Measurements from ENCODE around the gene LRRC1.

LRRC1 gene

DNA sequence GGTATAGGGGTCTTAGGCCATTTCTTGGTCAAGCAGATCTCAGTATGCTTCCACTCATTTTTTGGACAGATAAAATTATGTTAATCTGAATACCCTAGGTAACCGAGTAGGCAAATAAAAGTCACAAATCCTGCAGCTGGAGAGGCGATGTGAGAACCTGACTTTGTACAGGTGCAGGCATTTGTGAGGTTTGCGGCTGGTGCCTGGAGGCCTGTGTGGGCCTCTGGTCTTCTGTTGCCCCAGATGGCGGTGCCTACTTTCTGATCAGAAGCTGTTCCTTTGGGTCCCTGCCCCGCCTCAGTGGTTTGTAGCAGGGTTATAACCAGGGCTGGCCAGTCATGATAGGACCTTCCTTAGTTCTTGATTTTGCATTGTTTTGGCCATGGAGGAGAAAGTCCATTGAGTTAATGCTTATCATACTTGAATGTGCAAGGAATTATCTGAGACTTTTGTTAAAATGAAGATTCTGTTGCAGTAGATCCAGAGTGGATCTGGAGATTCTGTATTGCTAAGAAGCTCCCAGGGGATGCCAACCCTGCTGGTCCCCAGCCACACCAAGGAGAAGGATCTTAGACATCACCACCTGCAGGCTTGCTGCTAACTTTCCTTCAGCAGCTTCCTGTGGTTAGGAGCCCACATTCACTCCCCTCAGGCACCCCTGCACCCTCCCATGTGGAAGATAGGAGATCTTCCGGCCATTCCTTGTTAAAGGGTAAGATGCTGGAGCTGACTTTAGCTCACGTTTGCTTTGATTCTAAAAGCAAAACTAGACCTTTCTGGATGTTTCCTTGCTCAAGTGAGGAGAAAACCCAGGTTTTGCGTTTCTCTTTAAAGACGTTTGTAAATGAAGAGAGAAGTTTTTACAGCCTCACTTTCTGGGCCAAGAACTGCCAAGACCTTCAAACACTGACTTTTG lies 50.7 kb downstream of the LRRC1 start:
- ATAC-seq (ENCODE audit: low read depth) (no peak), DNase-seq (ENCODE audit: low spot score) (no peak)
- Histone ChIP-seq H3K36me3 (ENCODE audit: low read depth) (peaks cover 3% of the 10 kb centered on the region; the same call in 1 of the 2 replicates), H3K9me3 (ENCODE audit: severe bottlenecking) (no peaks in the 10 kb centered on the region), H3K4me1 (ENCODE audit: insufficient read depth, poor library complexity, severe bottlenecking) (no peaks in the 10 kb centered on the region), H3K27ac (ENCODE audit: poor library complexity, severe bottlenecking) (no peak overlapping the region), H3K27me3 (ENCODE audit: insufficient read depth, poor library complexity, severe bottlenecking) (no peaks in the 10 kb centered on the region), H3K4me3 (ENCODE audit: severe bottlenecking) (no peak overlapping the region)
- TF ChIP-seq, protein P1, sequence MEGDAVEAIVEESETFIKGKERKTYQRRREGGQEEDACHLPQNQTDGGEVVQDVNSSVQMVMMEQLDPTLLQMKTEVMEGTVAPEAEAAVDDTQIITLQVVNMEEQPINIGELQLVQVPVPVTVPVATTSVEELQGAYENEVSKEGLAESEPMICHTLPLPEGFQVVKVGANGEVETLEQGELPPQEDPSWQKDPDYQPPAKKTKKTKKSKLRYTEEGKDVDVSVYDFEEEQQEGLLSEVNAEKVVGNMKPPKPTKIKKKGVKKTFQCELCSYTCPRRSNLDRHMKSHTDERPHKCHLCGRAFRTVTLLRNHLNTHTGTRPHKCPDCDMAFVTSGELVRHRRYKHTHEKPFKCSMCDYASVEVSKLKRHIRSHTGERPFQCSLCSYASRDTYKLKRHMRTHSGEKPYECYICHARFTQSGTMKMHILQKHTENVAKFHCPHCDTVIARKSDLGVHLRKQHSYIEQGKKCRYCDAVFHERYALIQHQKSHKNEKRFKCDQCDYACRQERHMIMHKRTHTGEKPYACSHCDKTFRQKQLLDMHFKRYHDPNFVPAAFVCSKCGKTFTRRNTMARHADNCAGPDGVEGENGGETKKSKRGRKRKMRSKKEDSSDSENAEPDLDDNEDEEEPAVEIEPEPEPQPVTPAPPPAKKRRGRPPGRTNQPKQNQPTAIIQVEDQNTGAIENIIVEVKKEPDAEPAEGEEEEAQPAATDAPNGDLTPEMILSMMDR (IDR thresholded peaks at IDR 0.05; ENCODE audit: poor library complexity, severe bottlenecking): no peak

DNA sequence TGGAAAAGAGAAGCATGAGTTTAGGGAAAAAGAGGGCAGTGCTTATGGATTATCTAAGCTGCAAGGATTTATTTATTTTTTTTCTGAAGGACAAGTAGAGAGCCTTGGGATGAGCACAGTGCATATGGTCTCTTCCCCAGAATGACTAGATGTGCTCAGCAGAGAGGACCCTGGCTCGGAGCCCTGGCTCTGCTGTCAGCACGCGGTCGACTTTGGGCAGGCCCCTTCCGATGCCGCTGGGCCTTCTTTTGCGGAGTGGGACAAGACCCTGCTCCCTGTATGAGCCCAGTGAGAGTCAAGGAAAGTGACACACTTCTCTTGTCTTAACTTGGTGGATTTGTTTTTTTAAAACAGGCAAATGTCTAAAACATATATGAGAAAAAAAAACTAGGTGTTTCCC lies 51.4 kb downstream of the LRRC1 start:
- H3K27me3 ChIP-seq (ENCODE audit: insufficient read depth, poor library complexity, severe bottlenecking): no peaks in the 10 kb centered on the region
- DNase-seq (ENCODE audit: low spot score): no peak
- no peak overlapping the region for H3K27ac ChIP-seq (ENCODE audit: poor library complexity, severe bottlenecking)
- H3K9me3 ChIP-seq (ENCODE audit: severe bottlenecking): no peaks in the 10 kb centered on the region
- no peak overlapping the region for H3K4me3 ChIP-seq (ENCODE audit: severe bottlenecking)
- H3K36me3 ChIP-seq (ENCODE audit: low read depth): peaks cover 3% of the 10 kb centered on the region; the same call in 1 of the 2 replicates
- H3K4me1 ChIP-seq (ENCODE audit: insufficient read depth, poor library complexity, severe bottlenecking): no peaks in the 10 kb centered on the region
- ATAC-seq (ENCODE audit: low read depth): no peak
- TF ChIP-seq, protein P1 (IDR thresholded peaks at IDR 0.05; ENCODE audit: poor library complexity, severe bottlenecking): no peak

DNA sequence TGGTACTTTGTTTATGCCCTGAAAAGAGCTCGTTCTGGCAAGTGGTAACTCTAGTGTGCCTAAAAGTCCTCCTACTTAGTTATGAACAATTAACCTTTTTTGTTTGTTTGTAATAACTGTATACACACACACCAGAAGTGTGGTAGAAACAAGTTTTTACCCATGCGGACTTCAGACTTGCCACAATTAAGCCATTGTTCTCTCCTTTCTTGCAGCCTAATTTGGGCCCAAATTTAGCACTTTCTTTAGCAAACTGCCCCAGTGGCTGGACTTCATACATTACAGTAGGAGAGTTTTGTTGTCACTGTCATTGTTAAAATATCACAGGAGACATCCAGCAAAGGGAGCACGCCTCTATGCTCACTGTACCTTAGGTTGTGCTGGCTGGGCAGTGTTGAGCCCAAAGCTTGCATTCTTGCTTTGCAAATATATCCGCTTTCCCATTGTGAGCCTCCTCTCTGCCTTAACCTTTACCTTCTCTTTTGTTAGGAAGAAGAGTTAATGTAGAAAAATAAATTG lies 53.0 kb downstream of the LRRC1 start:
- H3K36me3 ChIP-seq (ENCODE audit: low read depth): no peaks in the 10 kb centered on the region
- no peaks in the 10 kb centered on the region for H3K27me3 ChIP-seq (ENCODE audit: insufficient read depth, poor library complexity, severe bottlenecking)
- no peak overlapping the region for H3K4me3 ChIP-seq (ENCODE audit: severe bottlenecking)
- DNase-seq (ENCODE audit: low spot score) (no peak), ATAC-seq (ENCODE audit: low read depth) (no peak)
- H3K4me1 ChIP-seq (ENCODE audit: insufficient read depth, poor library complexity, severe bottlenecking): no peaks in the 10 kb centered on the region
- no peaks in the 10 kb centered on the region for H3K9me3 ChIP-seq (ENCODE audit: severe bottlenecking)
- TF ChIP-seq, protein P1 (IDR thresholded peaks at IDR 0.05; ENCODE audit: poor library complexity, severe bottlenecking): no peak
- no peak overlapping the region for H3K27ac ChIP-seq (ENCODE audit: poor library complexity, severe bottlenecking)

DNA sequence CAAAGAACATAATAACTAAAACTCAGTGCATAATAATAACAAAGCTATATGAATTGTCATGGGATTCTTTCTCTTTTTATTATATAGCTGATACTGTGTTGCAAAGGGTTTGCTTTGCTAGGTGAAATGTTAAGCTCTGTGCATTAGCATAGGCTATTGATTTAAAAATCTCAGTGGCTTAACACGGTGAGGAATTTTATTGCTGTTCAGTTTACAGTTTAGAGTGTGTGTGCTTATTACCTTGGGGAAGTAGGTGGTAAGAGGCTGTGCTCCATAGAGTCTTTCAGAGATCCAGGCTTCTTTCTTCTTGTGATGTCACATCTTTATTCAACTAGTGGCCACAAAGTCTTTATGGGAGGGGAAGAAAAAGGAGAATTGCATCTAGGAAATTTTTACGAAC lies 55.7 kb downstream of the LRRC1 start:
- Histone ChIP-seq H3K4me3 (ENCODE audit: severe bottlenecking) (no peak overlapping the region), H3K4me1 (ENCODE audit: insufficient read depth, poor library complexity, severe bottlenecking) (peaks cover 5% of the 10 kb centered on the region), H3K27me3 (ENCODE audit: insufficient read depth, poor library complexity, severe bottlenecking) (no peaks in the 10 kb centered on the region), H3K27ac (ENCODE audit: poor library complexity, severe bottlenecking) (no peak overlapping the region), H3K36me3 (ENCODE audit: low read depth) (no peaks in the 10 kb centered on the region; the same call in 1 of the 2 replicates), H3K9me3 (ENCODE audit: severe bottlenecking) (no peaks in the 10 kb centered on the region)
- no peak for DNase-seq (ENCODE audit: low spot score)
- ATAC-seq (ENCODE audit: low read depth): no peak
- TF ChIP-seq, protein P1 (IDR thresholded peaks at IDR 0.05; ENCODE audit: poor library complexity, severe bottlenecking): no peak

DNA sequence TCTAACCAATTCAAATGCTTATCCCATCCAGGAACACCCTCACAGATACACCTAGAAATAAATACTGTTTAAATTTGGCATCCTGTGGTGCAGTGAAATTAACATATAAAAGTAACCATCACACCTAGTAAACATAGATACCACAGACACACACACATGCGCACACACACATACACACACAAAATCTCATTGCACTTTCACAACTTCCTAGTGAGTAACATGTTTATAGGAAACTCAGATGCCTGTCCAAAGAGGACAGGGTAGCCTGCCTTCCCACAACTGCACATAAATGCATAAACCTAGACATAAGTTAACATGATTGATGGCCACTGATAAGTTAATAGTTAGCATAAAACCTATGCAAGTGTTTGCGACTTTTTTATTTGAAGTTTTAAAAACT lies 56.8 kb downstream of the LRRC1 start:
- ATAC-seq (ENCODE audit: low read depth) (no peak), DNase-seq (ENCODE audit: low spot score) (no peak)
- Histone ChIP-seq H3K4me1 (ENCODE audit: insufficient read depth, poor library complexity, severe bottlenecking) (peaks cover 5% of the 10 kb centered on the region), H3K36me3 (ENCODE audit: low read depth) (no peaks in the 10 kb centered on the region; the same call in 1 of the 2 replicates), H3K27me3 (ENCODE audit: insufficient read depth, poor library complexity, severe bottlenecking) (no peaks in the 10 kb centered on the region), H3K9me3 (ENCODE audit: severe bottlenecking) (no peaks in the 10 kb centered on the region), H3K27ac (ENCODE audit: poor library complexity, severe bottlenecking) (no peak overlapping the region), H3K4me3 (ENCODE audit: severe bottlenecking) (no peak overlapping the region)
- TF ChIP-seq, protein P1 (IDR thresholded peaks at IDR 0.05; ENCODE audit: poor library complexity, severe bottlenecking): no peak

Measured in RWPE2 (cell line).